Glomerular endothelial cell (primary cell): ENCODE measurements around the gene CPE. TPM values are rescaled to one million over a fixed set of nuclear protein-coding genes. Genes with fewer than 3 reads are reported as not detected.
A peak's percentile ranks its signal among the peaks of the same experiment; 100 is the strongest.

Experiments
- DNase-seq: peaks from one replicate; pipeline ENCODE4 v3.0.0-alpha.2; 2011; ENCODE audit warnings: low read depth, low spot score; ENCODE audit errors: extremely low read depth
- total RNA-seq: library from RNA; depleted of rRNA; stranded (reverse); fragments of >200 nt; gene quantifications from 2 replicates; pipeline ENCODE4 v1.2.3, GENCODE V29; 2015

CPE gene
- total RNA-seq, 1 donor from 2014 or later = 10.2 TPM

- DNase-seq = no peak
These were observed 127.4 kb downstream of the CPE start for GRCh38 chr4:165505958-165506837.

GRCh38 chr4:165506849-165507248 is 128.0 kb downstream of the CPE start:
- DNase-seq = no peak

DNA sequence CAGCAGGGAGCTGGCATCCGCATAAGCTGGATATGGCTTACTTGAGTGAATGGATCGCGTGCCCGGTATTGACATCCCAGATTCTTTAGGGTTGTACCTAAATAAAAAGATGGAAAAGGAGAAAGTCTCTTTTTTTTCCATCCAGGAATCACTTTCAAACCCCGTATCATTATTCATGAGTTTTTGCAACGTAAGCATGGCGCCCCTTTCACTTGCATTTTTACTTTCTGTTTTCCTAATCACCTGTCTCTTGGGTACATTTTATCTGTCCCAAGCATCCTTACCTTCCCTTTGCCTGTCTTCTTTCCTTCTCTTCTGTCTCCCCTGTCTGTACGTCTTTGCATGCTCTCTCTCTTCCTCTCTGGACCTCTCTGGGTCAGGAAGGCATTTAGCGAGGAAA is 128.6 kb downstream of the CPE start:
- DNase-seq = no peak

GRCh38 chr4:165508372-165509120 is 129.7 kb downstream of the CPE start:
- DNase-seq = no peak

- DNase-seq = no peak
These were observed 133.6 kb downstream of the CPE start for GRCh38 chr4:165512424-165512823.

DNA sequence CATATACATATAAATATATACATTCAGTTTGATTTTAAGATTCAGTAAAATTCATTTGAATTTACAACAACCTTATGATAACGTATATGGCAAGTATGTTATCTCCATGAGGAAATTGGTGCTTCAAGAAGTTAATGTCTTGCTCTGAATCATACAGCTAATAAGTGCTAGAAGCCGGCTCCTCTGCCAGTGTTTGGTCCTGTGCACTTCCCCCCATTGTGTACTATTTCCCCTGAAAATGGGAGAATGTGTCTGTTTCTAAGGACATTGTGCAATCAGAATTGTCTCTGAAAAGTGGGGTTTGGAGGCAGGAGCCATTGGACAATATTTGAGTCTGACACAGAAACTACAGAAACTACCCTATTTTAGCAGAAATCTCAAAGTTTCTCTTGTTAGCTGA is 135.9 kb downstream of the CPE start:
- DNase-seq = peak; percentile 60

- no peak for DNase-seq
These were observed 136.4 kb downstream of the CPE start for GRCh38 chr4:165515201-165515600.

- no peak for DNase-seq
These were observed 137.5 kb downstream of the CPE start for GRCh38 chr4:165516281-165516833.

GRCh38 chr4:165517216-165517615 is 138.4 kb downstream of the CPE start:
- no peak for DNase-seq

- DNase-seq = no peak
These were observed 139.3 kb downstream of the CPE start for GRCh38 chr4:165518024-165518616.

- no peak for DNase-seq
These were observed 139.9 kb downstream of the CPE start for GRCh38 chr4:165518686-165519085.

- DNase-seq = no peak
These were observed 140.8 kb downstream of the CPE start for GRCh38 chr4:165519591-165519990.

DNA sequence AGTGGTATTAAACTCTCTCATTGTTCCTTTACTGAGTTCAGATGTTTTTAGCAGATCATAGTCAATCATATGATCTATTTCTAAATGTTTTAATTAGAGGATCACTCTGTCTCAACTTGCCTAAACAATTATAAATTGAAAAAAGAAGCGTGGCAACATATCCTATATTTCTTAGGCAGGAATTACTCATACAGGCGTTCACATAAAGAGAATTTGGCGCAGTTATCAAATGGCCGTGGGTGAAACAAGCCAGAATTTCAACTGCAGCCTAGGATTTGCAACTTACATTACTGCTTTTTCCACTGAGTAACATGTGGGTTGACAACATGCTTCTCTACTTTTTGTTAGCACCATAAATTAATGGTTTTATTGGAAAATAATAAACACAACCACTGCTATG is 141.3 kb downstream of the CPE start:
- no peak for DNase-seq

DNA sequence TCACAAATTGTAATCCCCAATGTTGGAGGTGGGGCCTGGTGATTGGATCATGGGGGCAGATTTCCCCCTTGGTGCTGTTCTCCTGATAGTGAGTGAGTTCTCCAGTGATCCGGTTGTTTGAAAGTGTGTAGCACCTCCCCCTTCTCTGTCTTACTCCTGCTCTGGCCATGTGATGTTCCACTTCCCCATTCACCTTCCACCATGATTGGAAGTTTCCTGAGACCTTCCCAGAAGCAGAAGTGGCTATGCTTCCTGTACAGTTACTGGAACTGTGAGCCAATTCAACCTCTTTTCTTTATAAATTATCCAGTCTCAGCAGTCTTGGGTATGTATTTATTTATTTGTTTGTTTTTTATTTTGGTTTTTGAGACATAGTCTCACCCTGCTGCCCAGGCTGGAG is 143.2 kb downstream of the CPE start:
- no peak for DNase-seq

DNA sequence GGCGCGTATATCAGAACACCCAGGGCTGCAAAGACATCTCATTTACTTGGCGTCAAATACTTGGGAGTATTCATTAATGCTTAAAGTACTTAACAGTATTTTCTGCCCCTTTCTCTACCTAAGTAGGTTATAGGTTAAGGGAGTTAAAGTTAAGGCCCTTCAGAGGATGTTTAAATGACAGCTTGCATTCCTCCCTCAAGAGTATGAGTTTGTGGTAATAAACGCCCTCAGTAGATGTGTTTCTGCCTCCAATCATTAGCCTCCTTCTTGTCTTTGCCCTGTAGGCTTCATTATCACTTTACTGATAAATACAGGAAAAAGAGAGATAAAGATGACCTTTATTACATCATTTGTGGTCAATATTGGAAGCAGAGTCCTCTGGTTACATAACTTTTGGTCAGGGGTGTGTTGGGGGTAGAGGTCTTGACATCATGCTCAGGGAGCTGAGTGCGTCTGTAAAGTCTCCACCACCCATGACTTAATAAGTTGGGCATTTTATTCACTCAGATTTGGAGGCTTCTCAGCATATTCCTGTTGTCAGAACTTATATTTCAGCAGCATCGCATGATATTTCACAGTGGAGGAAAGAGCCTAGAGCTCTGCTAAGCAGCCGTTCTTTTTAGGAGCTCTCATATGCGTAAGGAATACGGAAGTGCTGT is 145.9 kb downstream of the CPE start:
- no peak for DNase-seq

GRCh38 chr4:165532976-165533375 is 154.2 kb downstream of the CPE start:
- no peak for DNase-seq

- peak; percentile 75 for DNase-seq
These were observed 158.3 kb downstream of the CPE start for GRCh38 chr4:165537028-165537648.

DNA sequence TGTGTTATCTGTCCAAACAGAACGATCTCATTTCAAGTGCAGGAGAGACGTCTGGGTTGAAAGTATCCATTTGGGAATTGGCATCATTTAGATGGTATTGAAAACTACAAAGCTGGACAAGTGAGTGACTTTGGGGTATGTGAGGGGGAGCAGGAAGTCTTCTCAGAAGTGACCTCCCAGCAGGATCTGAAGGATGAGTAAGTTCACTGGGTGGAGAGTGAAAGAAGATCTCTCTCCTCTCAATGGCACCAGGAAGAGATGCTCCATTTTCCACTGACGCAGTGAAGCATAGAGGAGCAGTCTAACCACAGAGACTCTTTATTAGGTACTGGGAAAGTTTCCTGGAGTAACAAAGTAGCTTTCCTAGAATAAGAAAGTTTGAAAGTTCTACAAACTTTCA is 161.0 kb downstream of the CPE start:
- no peak for DNase-seq

DNA sequence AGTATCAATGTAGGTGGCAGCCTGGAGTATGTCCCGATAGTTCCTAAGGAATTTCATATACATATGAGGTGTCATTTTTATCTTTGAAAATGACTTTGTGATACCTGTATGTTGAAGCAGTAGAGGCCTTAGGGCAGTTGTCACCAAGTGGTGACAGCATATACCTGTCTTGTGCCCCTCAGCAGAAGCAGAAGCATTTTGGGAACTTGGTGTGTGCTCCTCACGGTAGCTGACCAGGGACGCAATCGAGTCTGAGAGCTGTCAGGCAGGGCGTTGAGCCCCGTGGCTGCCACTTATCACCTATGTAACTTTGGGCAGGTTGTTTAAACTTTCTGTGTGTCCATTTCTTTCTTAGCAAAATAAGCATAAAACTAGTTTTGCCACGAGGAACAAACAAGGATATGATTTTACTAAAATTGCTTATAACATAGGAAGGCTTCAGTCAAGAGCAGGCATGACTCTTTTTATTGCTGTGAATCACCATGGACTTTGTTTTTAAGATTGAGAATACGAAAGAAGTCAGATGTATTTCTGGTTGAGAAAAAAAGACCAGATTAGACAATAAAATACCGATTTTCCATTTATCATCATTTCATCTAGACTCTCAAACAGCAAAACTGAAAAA is 161.5 kb downstream of the CPE start:
- no peak for DNase-seq
